Measurements from ENCODE around the gene FOXA1.
A peak's percentile ranks its signal among the peaks of the same experiment; 100 is the strongest.

FOXA1 gene

GRCh38 chr14:37584211-37585100 is 10.6 kb downstream of the FOXA1 start:
- no peak for TF ChIP-seq CTCF (conservative IDR thresholded peaks at IDR 0.05; ENCODE audit: low read depth, low read length)
- no peak overlapping the region for H3K4me3 ChIP-seq (ENCODE audit: low read length)

GRCh38 chr14:37583358-37584210 is 11.5 kb downstream of the FOXA1 start:
- peak overlapping the region; percentile 25 for H3K4me3 ChIP-seq (ENCODE audit: low read length)
- TF ChIP-seq CTCF (conservative IDR thresholded peaks at IDR 0.05; ENCODE audit: low read depth, low read length): no peak
- DNase-seq (ENCODE audit: low read depth): no peak

More at GRCh38 chr14:37584211-37585100, 10.6 kb downstream of the FOXA1 start:
- DNase-seq (ENCODE audit: low read depth): no peak

- TF ChIP-seq CTCF (conservative IDR thresholded peaks at IDR 0.05; ENCODE audit: low read depth, low read length): no peak
- H3K4me3 ChIP-seq (ENCODE audit: low read length): no peak overlapping the region
- no peak for DNase-seq (ENCODE audit: low read depth)
Measured at GRCh38 chr14:37580146-37580545, 14.9 kb downstream of the FOXA1 start.

- TF ChIP-seq CTCF (conservative IDR thresholded peaks at IDR 0.05; ENCODE audit: low read depth, low read length): no peak
- no peak for DNase-seq (ENCODE audit: low read depth)
- no peak overlapping the region for H3K4me3 ChIP-seq (ENCODE audit: low read length)
Measured at GRCh38 chr14:37579274-37579673, 15.8 kb downstream of the FOXA1 start.

- H3K4me3 ChIP-seq (ENCODE audit: low read length): no peak overlapping the region
- DNase-seq (ENCODE audit: low read depth): no peak
- no peak for TF ChIP-seq CTCF (conservative IDR thresholded peaks at IDR 0.05; ENCODE audit: low read depth, low read length)
Measured at GRCh38 chr14:37573356-37573755, 21.7 kb downstream of the FOXA1 start.

GRCh38 chr14:37571391-37571790 is 23.7 kb downstream of the FOXA1 start:
- TF ChIP-seq CTCF (conservative IDR thresholded peaks at IDR 0.05; ENCODE audit: low read depth, low read length): no peak
- H3K4me3 ChIP-seq (ENCODE audit: low read length): no peak overlapping the region

More at GRCh38 chr14:37571391-37571790, 23.7 kb downstream of the FOXA1 start:
- DNase-seq (ENCODE audit: low read depth): no peak
